ENCODE measurements around the gene GPR142.

DNA sequence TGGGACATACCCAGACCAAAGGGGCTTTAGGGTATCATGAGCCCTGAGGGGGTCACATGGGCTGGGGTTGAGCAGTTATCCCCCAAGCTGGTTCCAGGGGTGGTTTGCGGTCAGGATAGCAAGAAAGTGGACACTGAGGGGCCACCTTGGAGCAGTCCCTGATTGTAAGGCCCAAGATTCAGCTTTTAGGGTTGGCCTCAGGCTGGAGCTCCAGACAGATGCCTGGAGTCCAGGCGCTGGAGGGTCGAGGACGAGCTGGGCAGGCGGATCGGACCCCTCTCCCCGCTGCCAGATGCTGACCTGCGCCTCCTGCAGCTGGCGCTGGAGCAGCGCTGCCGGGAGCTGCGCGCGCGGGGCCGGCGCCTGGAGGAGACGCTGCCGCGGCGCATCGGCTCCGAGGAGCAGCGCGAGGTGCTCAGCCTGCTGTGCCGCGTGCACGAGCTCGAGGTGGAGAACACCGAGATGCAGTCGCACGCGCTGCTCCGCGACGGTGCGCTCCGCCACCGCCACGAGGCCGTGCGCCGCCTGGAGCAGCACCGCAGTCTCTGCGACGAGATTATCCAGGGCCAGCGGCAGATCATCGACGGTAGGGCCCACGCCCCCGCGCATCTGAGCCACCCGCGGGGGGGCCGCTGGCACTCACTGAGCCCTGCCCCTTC, 15.6 kb upstream of the GPR142 start:
- TF ChIP-seq POLR2A (IDR thresholded peaks at IDR 0.05) = no peak
- TF ChIP-seq, protein P1, sequence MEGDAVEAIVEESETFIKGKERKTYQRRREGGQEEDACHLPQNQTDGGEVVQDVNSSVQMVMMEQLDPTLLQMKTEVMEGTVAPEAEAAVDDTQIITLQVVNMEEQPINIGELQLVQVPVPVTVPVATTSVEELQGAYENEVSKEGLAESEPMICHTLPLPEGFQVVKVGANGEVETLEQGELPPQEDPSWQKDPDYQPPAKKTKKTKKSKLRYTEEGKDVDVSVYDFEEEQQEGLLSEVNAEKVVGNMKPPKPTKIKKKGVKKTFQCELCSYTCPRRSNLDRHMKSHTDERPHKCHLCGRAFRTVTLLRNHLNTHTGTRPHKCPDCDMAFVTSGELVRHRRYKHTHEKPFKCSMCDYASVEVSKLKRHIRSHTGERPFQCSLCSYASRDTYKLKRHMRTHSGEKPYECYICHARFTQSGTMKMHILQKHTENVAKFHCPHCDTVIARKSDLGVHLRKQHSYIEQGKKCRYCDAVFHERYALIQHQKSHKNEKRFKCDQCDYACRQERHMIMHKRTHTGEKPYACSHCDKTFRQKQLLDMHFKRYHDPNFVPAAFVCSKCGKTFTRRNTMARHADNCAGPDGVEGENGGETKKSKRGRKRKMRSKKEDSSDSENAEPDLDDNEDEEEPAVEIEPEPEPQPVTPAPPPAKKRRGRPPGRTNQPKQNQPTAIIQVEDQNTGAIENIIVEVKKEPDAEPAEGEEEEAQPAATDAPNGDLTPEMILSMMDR (IDR thresholded peaks at IDR 0.05) = no peak

Measured in lower leg skin (tissue), 3 donors.